ENCODE measurements around the gene UBLCP1.
"Not testable (repeated sequence)": the region's sequence is repeated elsewhere in the genome, so short reads cannot be mapped to it uniquely, and the experiment has no call there.

Gene UBLCP1

GRCh38 chr5:159220206-159220605, 42.9 kb upstream of the UBLCP1 start:
- TF ChIP-seq CTCF (conservative IDR thresholded peaks at IDR 0.05; ENCODE audit: control insufficient read depth, insufficient read depth, low read depth, low read length), result no peak
- no peak overlapping the region for H3K4me3 ChIP-seq (ENCODE audit: control insufficient read depth, low read depth, low read length)
- no peak for DNase-seq (ENCODE audit: low read depth)

- TF ChIP-seq CTCF (conservative IDR thresholded peaks at IDR 0.05; ENCODE audit: control insufficient read depth, insufficient read depth, low read depth, low read length), result no peak
- DNase-seq (ENCODE audit: low read depth), result no peak
- H3K4me3 ChIP-seq (ENCODE audit: control insufficient read depth, low read depth, low read length), result no peak overlapping the region
These were observed 39.6 kb upstream of the UBLCP1 start for GRCh38 chr5:159223469-159223868.

GRCh38 chr5:159224471-159224870, 38.6 kb upstream of the UBLCP1 start:
- H3K4me3 ChIP-seq (ENCODE audit: control insufficient read depth, low read depth, low read length), result no peak overlapping the region
- DNase-seq (ENCODE audit: low read depth), result no peak
- TF ChIP-seq CTCF (conservative IDR thresholded peaks at IDR 0.05; ENCODE audit: control insufficient read depth, insufficient read depth, low read depth, low read length), result no peak

- TF ChIP-seq CTCF (conservative IDR thresholded peaks at IDR 0.05; ENCODE audit: control insufficient read depth, insufficient read depth, low read depth, low read length), result no peak
These were observed 36.6 kb upstream of the UBLCP1 start for GRCh38 chr5:159226451-159226850.

GRCh38 chr5:159227452-159227851, 35.6 kb upstream of the UBLCP1 start:
- no peak for DNase-seq (ENCODE audit: low read depth)
- TF ChIP-seq CTCF (conservative IDR thresholded peaks at IDR 0.05; ENCODE audit: control insufficient read depth, insufficient read depth, low read depth, low read length), result no peak
- H3K4me3 ChIP-seq (ENCODE audit: control insufficient read depth, low read depth, low read length), result no peak overlapping the region

More at GRCh38 chr5:159226451-159226850, 36.6 kb upstream of the UBLCP1 start:
- DNase-seq (ENCODE audit: low read depth), result no peak
- no peak overlapping the region for H3K4me3 ChIP-seq (ENCODE audit: control insufficient read depth, low read depth, low read length)

GRCh38 chr5:159228097-159228496, 35.0 kb upstream of the UBLCP1 start:
- not testable (repeated sequence) for H3K4me3 ChIP-seq (ENCODE audit: control insufficient read depth, low read depth, low read length); DNase-seq (ENCODE audit: low read depth)

GRCh38 chr5:159230657-159231056, 32.4 kb upstream of the UBLCP1 start:
- H3K4me3 ChIP-seq (ENCODE audit: control insufficient read depth, low read depth, low read length), result no peak overlapping the region
- no peak for DNase-seq (ENCODE audit: low read depth)
- no peak for TF ChIP-seq CTCF (conservative IDR thresholded peaks at IDR 0.05; ENCODE audit: control insufficient read depth, insufficient read depth, low read depth, low read length)
